Breast epithelium (tissue), 4 donors: ENCODE measurements around the gene ASXL2. TPM values are rescaled to one million over a fixed set of nuclear protein-coding genes. Genes with fewer than 3 reads are reported as not detected.

Source experiments
- DNase-seq, 2 donors: peaks; one replicate each; pipeline ENCODE4 v3.0.0-alpha.2; 2019; ENCODE audit warnings: low spot score in 2 of 2
- H3K27ac ChIP-seq, 2 donors: fragments of 200-600 bp; sonication (generic) in 1 of 2; one replicate each; pipeline ENCODE4 v1.5.1; 2016 to 2019; ENCODE audit warnings: mild to moderate bottlenecking in 1 of 2
- H3K27me3 ChIP-seq, 2 donors: fragments of 200-600 bp; sonication (generic) in 1 of 2; one replicate each; pipeline versions ENCODE4 v1.5.1 to v1.6.0; 2017 to 2019; ENCODE audit warnings: control low read depth in 1 of 2, mild to moderate bottlenecking in 1 of 2
- H3K36me3 ChIP-seq: fragments of 200-600 bp; one replicate; pipeline ENCODE4 v1.5.1; 2019
- H3K4me1 ChIP-seq, 2 donors: fragments of 200-600 bp; sonication (generic); one replicate each; pipeline ENCODE4 v1.5.1; 2016 to 2019; ENCODE audit warnings: control low read depth in 1 of 2
- H3K4me3 ChIP-seq, 3 donors: fragments of 200-600 bp; sonication (generic); 1 replicate in 2 of 3; 2 replicates in 1 of 3; pipeline ENCODE4 v1.5.1; 2016 to 2019; ENCODE audit warnings: mild to moderate bottlenecking in 3 of 3, moderate library complexity in 2 of 3
- H3K9me3 ChIP-seq, 2 donors: fragments of 200-600 bp; sonication (generic) in 1 of 2; one replicate each; pipeline ENCODE4 v1.5.1; 2016 to 2019; ENCODE audit warnings: control low read depth in 1 of 2
- POLR2A ChIP-seq: fragments of 450-650 bp; IDR thresholded peaks from one replicate; pipeline ENCODE4 v1.6.1; 2016; ENCODE audit warnings: antibody characterized with exemption, mild to moderate bottlenecking, moderate library complexity
- POLR2AphosphoS5 ChIP-seq, 3 donors: sonication (generic); formaldehyde crosslinking; IDR thresholded peaks; one replicate each; pipeline ENCODE4 v1.6.1; 2017; ENCODE audit warnings: antibody characterized with exemption in 3 of 3
- intact Hi-C: fragments of 100-400 bp; cut with DNase I; formaldehyde crosslinking; loops from one replicate; pipeline ENCODE4 v1.15.1; 2023; ENCODE audit warnings: low total_unique reads
- total RNA-seq, 3 donors: library from RNA; depleted of rRNA; stranded (reverse); fragments of >200 nt; gene quantifications; one replicate each; pipeline ENCODE4 v1.1.0, GENCODE V29; 2016
- TF ChIP-seq, protein P1 (sequence below), 3 donors: fragments of 450-650 bp; IDR thresholded peaks; one replicate each; pipeline ENCODE4 v1.5.1; 2016 to 2017; ENCODE audit warnings: antibody characterized with exemption in 3 of 3, mild to moderate bottlenecking in 3 of 3, moderate library complexity in 3 of 3

ASXL2 gene
- total RNA-seq, 3 donors from 2014 or later: 16.4 to 18.2 (median 17.4) TPM

DNA sequence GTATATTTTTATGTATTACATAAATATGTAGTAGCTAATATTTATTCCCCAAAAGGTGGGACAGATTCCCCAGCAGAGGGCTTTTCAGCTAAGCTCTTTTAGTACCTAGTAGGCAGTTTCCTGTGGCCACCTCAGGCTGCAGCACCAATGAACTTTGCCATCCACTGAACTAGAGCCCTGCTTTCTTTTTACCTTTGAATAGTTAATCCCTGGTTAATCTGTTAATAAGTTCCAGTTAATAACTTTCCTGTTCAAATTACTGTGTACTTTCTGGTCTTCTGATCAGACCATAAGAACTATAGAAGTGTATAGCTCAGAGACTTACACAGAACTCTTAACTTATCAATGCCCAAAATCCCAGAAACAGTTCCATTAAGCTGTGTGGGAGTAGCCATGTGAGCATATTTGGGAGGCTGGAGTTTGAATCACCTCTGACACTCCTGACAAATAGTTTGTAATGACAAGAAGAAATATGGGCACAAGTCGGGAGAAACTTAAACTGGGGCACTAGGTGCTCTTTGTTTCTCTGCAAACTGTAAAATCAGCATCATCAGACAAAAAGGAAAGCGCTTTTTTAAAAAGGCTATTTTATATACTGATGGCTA is 40.0 kb downstream of the ASXL2 start:
- DNase-seq: no peak
- intact Hi-C loops: no loop called here
- H3K4me1 ChIP-seq: no peaks in the 10 kb centered on the region
- no peaks in the 10 kb centered on the region for H3K9me3 ChIP-seq
- TF ChIP-seq POLR2A (no peak), POLR2AphosphoS5 (IDR thresholded peaks at IDR 0.05) (no peak)
- TF ChIP-seq, protein P1, sequence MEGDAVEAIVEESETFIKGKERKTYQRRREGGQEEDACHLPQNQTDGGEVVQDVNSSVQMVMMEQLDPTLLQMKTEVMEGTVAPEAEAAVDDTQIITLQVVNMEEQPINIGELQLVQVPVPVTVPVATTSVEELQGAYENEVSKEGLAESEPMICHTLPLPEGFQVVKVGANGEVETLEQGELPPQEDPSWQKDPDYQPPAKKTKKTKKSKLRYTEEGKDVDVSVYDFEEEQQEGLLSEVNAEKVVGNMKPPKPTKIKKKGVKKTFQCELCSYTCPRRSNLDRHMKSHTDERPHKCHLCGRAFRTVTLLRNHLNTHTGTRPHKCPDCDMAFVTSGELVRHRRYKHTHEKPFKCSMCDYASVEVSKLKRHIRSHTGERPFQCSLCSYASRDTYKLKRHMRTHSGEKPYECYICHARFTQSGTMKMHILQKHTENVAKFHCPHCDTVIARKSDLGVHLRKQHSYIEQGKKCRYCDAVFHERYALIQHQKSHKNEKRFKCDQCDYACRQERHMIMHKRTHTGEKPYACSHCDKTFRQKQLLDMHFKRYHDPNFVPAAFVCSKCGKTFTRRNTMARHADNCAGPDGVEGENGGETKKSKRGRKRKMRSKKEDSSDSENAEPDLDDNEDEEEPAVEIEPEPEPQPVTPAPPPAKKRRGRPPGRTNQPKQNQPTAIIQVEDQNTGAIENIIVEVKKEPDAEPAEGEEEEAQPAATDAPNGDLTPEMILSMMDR (IDR thresholded peaks at IDR 0.05): no peak
- no peak overlapping the region for H3K27ac ChIP-seq
- no peaks in the 10 kb centered on the region for H3K27me3 ChIP-seq
- no peak overlapping the region for H3K4me3 ChIP-seq
- no peaks in the 10 kb centered on the region for H3K36me3 ChIP-seq

DNA sequence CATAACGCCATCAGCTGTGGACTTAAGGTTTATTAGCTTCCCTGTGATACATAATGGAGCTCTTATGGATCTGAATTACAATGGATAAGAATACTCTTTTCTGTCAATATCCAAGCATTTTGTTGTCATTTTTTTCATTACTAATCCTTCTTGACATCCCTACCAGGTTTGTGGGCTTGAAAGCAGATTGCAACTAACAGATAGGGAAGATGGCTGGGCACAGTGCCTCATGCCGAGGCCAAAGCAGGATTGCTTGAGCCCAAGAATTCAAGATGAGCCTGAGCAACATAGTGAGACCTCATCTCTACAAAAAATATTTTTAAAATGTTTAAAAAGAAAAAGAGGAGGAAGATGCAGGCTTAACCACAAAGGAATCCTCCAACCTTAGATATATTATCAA is 42.4 kb downstream of the ASXL2 start:
- H3K9me3 ChIP-seq: peaks cover 0 to 10% of the 10 kb centered on the region in 2 donors
- intact Hi-C loops: no loop called here
- no peak for DNase-seq
- TF ChIP-seq POLR2A (no peak), POLR2AphosphoS5 (IDR thresholded peaks at IDR 0.05) (no peak)
- TF ChIP-seq, protein P1 (IDR thresholded peaks at IDR 0.05): no peak
- no peaks in the 10 kb centered on the region for H3K4me1 ChIP-seq
- no peaks in the 10 kb centered on the region for H3K36me3 ChIP-seq
- H3K27me3 ChIP-seq: no peaks in the 10 kb centered on the region
- no peak overlapping the region for H3K4me3 ChIP-seq
- H3K27ac ChIP-seq: no peak overlapping the region

DNA sequence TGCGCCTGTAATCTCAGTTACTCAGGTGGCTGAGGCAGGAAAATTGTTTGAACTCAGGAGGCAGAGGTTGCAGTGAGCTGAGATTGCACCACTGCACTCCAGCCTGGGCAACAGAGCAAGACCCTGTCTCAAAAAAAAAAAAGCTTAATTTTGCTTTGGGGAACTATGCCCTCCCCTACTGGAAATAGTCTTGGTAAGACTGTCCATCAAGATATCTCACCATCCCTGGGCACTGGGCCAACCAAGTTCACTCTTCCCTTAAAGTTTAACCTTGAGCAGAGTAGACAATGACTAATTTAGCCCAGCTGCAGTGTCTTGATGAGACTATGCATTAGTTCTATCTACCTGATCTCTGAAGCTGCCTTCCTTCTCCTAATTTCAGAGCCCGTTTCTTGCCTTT is 44.7 kb downstream of the ASXL2 start:
- no peaks in the 10 kb centered on the region for H3K27me3 ChIP-seq
- no peak overlapping the region for H3K4me3 ChIP-seq
- H3K27ac ChIP-seq: no peak overlapping the region
- H3K9me3 ChIP-seq: peaks cover 0 to 10% of the 10 kb centered on the region in 2 donors
- no peak for DNase-seq
- no peaks in the 10 kb centered on the region for H3K4me1 ChIP-seq
- intact Hi-C loops: no loop called here
- TF ChIP-seq, protein P1 (IDR thresholded peaks at IDR 0.05): no peak
- no peak for TF ChIP-seq POLR2A
- TF ChIP-seq POLR2AphosphoS5 (IDR thresholded peaks at IDR 0.05): no peak
- no peaks in the 10 kb centered on the region for H3K36me3 ChIP-seq

GRCh38 chr2:25832897-25833296 is 45.4 kb downstream of the ASXL2 start:
- no peaks in the 10 kb centered on the region for H3K4me1 ChIP-seq
- no peak overlapping the region for H3K27ac ChIP-seq
- DNase-seq: no peak
- intact Hi-C loops: no loop called here
- TF ChIP-seq POLR2A (no peak), POLR2AphosphoS5 (IDR thresholded peaks at IDR 0.05) (no peak)
- TF ChIP-seq, protein P1 (IDR thresholded peaks at IDR 0.05): no peak
- H3K27me3 ChIP-seq: no peaks in the 10 kb centered on the region
- no peaks in the 10 kb centered on the region for H3K36me3 ChIP-seq
- H3K4me3 ChIP-seq: no peak overlapping the region
- peaks cover 0 to 10% of the 10 kb centered on the region in 2 donors for H3K9me3 ChIP-seq

DNA sequence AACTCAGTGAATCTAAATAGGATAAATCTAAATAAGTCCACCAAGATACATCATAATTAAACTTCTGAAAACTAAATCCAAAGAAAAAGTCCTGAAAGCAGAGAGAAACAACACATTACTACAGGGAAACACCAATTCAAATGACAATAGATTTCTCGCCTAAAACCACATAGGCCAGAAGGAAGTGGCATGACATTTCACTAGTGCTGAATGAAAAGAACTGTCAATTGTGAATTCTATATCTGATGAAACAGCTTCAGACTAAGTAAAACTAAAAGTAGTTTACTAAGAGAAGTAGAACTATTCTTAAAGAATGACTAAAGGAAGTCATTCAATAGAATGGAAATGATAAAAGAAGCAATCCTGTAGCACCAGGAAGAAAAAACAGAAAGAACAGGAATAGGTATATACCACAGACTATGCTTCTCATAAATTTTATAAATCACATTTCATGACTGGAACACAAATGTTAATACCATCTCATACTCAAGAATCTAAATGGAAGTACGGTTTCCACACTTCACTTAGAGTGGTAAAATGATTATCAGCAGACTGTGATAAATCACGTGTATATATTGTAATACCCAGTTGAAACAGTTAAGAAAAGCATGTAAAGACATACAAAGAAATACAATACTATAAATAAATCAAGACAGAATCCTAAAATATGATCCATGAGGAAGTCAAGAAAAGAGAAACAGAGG is 46.4 kb downstream of the ASXL2 start:
- H3K4me3 ChIP-seq: no peak overlapping the region
- H3K9me3 ChIP-seq: peaks cover 0 to 10% of the 10 kb centered on the region in 2 donors
- H3K27ac ChIP-seq: no peak overlapping the region
- no peak for TF ChIP-seq POLR2A
- no peak for TF ChIP-seq POLR2AphosphoS5 (IDR thresholded peaks at IDR 0.05)
- TF ChIP-seq, protein P1 (IDR thresholded peaks at IDR 0.05): no peak
- H3K36me3 ChIP-seq: no peaks in the 10 kb centered on the region
- no peaks in the 10 kb centered on the region for H3K27me3 ChIP-seq
- DNase-seq: no peak
- H3K4me1 ChIP-seq: no peaks in the 10 kb centered on the region
- intact Hi-C loops: no loop called here
